HepG2 (cell line): ENCODE data around the gene LSM2. TPM values are rescaled to one million over a fixed set of nuclear protein-coding genes. Genes with fewer than 3 reads are reported as not detected.
A peak's percentile ranks its signal among the peaks of the same experiment; 100 is the strongest.

Source experiments
- KLF15 ChIP-seq: sonication (generic); formaldehyde crosslinking; IDR thresholded peaks from 2 replicates; pipeline ENCODE4 v1.8.1; 2023; ENCODE audit warnings: borderline replicate concordance, mild to moderate bottlenecking, inconsistent platforms, missing genetic modification reagents, mixed read lengths
- KMT2B ChIP-seq: IDR thresholded peaks from 2 replicates; pipeline ENCODE4 v1.6.1; 2016; ENCODE audit warnings: missing genetic modification reagents, missing compliant biosample characterization
- NFIB ChIP-seq: sonication (generic); formaldehyde crosslinking; IDR thresholded peaks from 2 replicates; pipeline ENCODE4 v1.9.0; 2021; ENCODE audit warnings: missing genetic modification reagents, mild to moderate bottlenecking, borderline replicate concordance
- POGZ ChIP-seq: sonication (generic); formaldehyde crosslinking; IDR thresholded peaks from 2 replicates; pipeline ENCODE4 v1.4.0; 2020; ENCODE audit warnings: mild to moderate bottlenecking, missing genetic modification reagents
- POLR2AphosphoS2 ChIP-seq: IDR thresholded peaks from 2 replicates; pipeline ENCODE4 v1.6.1; 2011; ENCODE audit warnings: low read depth, low read length, improper control_type of control experiment
- SRSF1 ChIP-seq: fragments of 200-400 bp; formaldehyde crosslinking; optimal IDR thresholded peaks from 2 replicates; pipeline ENCODE3; 2017; ENCODE audit warnings: mild to moderate bottlenecking, low read depth, low read length, moderate library complexity
- ZBTB42 ChIP-seq: sonication (generic); formaldehyde crosslinking; IDR thresholded peaks from 2 replicates; pipeline ENCODE4 v1.5.0; 2020; ENCODE audit warnings: mild to moderate bottlenecking, missing genetic modification reagents
- ZFP90 ChIP-seq: sonication (generic); formaldehyde crosslinking; IDR thresholded peaks from 2 replicates; pipeline ENCODE4 v1.8.0; 2022; ENCODE audit warnings: missing genetic modification reagents, mild to moderate bottlenecking, inconsistent platforms, borderline replicate concordance
- ZNF12 ChIP-seq: sonication (generic); formaldehyde crosslinking; IDR thresholded peaks from 2 replicates; pipeline ENCODE4 v1.5.0; 2020; ENCODE audit warnings: missing genetic modification reagents
- ZNF235 ChIP-seq: sonication (generic); formaldehyde crosslinking; IDR thresholded peaks from 2 replicates; pipeline ENCODE4 v1.8.1; 2023; ENCODE audit warnings: mild to moderate bottlenecking, missing genetic modification reagents, borderline replicate concordance
- ZNF260 ChIP-seq: sonication (generic); formaldehyde crosslinking; IDR thresholded peaks from 2 replicates; pipeline ENCODE4 v1.4.0; 2020; ENCODE audit warnings: missing genetic modification reagents, low read depth, mild to moderate bottlenecking, borderline replicate concordance
- ZNF367 ChIP-seq: sonication (generic); formaldehyde crosslinking; IDR thresholded peaks from 2 replicates; pipeline ENCODE4 v1.4.0; 2020; ENCODE audit warnings: missing genetic modification reagents, borderline replicate concordance
- ZNF510 ChIP-seq: sonication (generic); formaldehyde crosslinking; IDR thresholded peaks from 2 replicates; pipeline ENCODE4 v1.4.0; 2020; ENCODE audit warnings: low read depth, mild to moderate bottlenecking, missing genetic modification reagents
- ZNF773 ChIP-seq: sonication (generic); formaldehyde crosslinking; IDR thresholded peaks from 2 replicates; pipeline ENCODE4 v1.4.0; 2020; ENCODE audit warnings: missing genetic modification reagents, borderline replicate concordance
- ZNF777 ChIP-seq: sonication (generic); formaldehyde crosslinking; IDR thresholded peaks from 2 replicates; pipeline ENCODE4 v1.4.0; 2020; ENCODE audit warnings: missing genetic modification reagents
- polyA plus RNA-seq, 8 experiments: library from polyadenylated mRNA; depleted of rRNA in 3 of 8; stranded (reverse) in 7 of 8; unstranded in 1 of 8; fragments of >200 nt; fragmentation: Illumina TruSeq in 4 of 8; extraction: Trizol in 4 of 8; gene quantifications; 2 replicates each; pipeline versions ENCODE4 v1.2.1 to v1.2.3, GENCODE V29; 2011 to 2016; ENCODE audit warnings: low read depth in 4 of 8, missing spikeins in 1 of 8, mixed read lengths in 1 of 8; ENCODE audit not compliant: insufficient read depth in 1 of 8
- total RNA-seq, 5 experiments: library from RNA; depleted of rRNA; stranded (reverse); fragments of >200 nt; fragmentation: Illumina TruSeq; extraction: Trizol; gene quantifications; 2 replicates each; pipeline ENCODE4 v1.2.3, GENCODE V29; 2016; ENCODE audit warnings: low read depth in 1 of 5
- TF ChIP-seq, protein P1 (sequence below): sonication (generic); IDR thresholded peaks from 2 replicates; pipeline ENCODE4 v1.6.1; 2016; ENCODE audit warnings: low read depth, borderline replicate concordance
- TF ChIP-seq, protein P2 (sequence below): sonication (generic); formaldehyde crosslinking; IDR thresholded peaks from 2 replicates; pipeline ENCODE4 v1.5.0; 2020; ENCODE audit warnings: missing genetic modification reagents
- TF ChIP-seq, protein P3 (sequence below): sonication (generic); formaldehyde crosslinking; IDR thresholded peaks from 2 replicates; pipeline ENCODE4 v1.8.1; 2022; ENCODE audit warnings: low read depth, mild to moderate bottlenecking, missing genetic modification reagents
- TF ChIP-seq, protein P4 (sequence below): sonication (generic); formaldehyde crosslinking; IDR thresholded peaks from 2 replicates; pipeline ENCODE4 v1.4.0; 2020; ENCODE audit warnings: missing genetic modification reagents
- TF ChIP-seq, protein P5 (sequence below): sonication (generic); formaldehyde crosslinking; IDR thresholded peaks from 2 replicates; pipeline ENCODE4 v1.5.1; 2020; ENCODE audit warnings: mild to moderate bottlenecking, missing genetic modification reagents, borderline replicate concordance

LSM2 gene
- total and polyA plus RNA-seq, 2 of the 13 experiments (the other 11 are each of a cell fraction or from before 2014, with no cell fraction given), result 69.4 to 90.5 TPM

DNA sequence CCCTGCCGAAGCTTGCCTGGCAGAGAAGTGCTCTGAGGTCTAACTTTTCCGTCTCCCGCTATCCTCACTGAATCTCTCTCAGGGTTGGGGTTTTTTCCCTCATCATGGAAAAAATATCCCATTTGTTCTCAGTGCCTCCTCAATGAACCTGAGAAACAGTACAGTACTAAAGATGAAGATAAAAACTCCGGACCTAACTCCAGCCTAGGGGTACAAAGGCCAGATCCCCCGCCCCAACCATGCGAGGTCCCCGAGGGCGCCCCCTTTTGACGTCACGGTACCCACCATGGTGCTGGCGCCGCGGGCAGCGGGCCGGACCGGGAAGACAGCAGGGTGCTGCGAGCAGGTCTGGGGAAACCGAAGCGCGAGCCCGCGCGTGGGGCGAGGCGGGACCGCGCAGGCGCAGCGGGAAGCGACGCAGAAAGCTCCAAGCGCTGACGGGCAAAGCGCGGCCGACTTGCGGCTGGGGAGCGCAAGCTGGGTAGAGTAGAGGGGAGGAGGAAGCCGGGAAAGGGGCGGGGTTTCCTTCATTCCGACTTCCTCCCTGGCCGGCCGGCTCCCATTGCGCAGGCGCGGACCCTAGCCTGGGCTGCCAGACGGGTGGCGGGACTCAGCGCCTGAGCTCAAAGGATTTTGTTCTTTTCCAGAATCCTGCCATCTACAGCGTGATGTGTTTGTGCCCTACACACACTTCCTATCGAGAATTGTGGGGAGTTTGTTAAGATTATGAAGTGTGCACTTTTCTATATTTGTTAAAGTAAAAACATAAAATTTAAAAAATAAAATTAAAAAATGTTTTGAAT lies at the start of gene LSM2 (continued):
- TF ChIP-seq, protein P1, sequence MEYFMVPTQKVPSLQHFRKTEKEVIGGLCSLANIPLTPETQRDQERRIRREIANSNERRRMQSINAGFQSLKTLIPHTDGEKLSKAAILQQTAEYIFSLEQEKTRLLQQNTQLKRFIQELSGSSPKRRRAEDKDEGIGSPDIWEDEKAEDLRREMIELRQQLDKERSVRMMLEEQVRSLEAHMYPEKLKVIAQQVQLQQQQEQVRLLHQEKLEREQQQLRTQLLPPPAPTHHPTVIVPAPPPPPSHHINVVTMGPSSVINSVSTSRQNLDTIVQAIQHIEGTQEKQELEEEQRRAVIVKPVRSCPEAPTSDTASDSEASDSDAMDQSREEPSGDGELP, result no peak
- TF ChIP-seq POLR2AphosphoS2, result no peak
- 0 out of 2 replicates have a peak, but pooled peaks have one; percentile 34 for TF ChIP-seq NFIB
- TF ChIP-seq ZNF12 (CRISPR knock-in tag), result 0 out of 2 replicates have a peak, but pooled peaks have one; percentile 51
- TF ChIP-seq ZNF235, result peak; percentile 67; the same call in 1 of the 2 replicates
- no peak for TF ChIP-seq ZBTB42 (CRISPR knock-in tag)
- TF ChIP-seq SRSF1, result peak; percentile 62
- TF ChIP-seq, protein P2, sequence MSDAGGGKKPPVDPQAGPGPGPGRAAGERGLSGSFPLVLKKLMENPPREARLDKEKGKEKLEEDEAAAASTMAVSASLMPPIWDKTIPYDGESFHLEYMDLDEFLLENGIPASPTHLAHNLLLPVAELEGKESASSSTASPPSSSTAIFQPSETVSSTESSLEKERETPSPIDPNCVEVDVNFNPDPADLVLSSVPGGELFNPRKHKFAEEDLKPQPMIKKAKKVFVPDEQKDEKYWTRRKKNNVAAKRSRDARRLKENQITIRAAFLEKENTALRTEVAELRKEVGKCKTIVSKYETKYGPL (CRISPR knock-in tag), result no peak
- peak; percentile 93 for TF ChIP-seq POGZ
- TF ChIP-seq KMT2B (CRISPR knock-in tag), result peak; percentile 94
- TF ChIP-seq ZFP90 (CRISPR knock-in tag), result peak; percentile 58; the same call in 1 of the 2 replicates
- TF ChIP-seq ZNF510 (CRISPR knock-in tag), result peak; percentile 98
- peak; percentile 66; the same call in 1 of the 2 replicates for TF ChIP-seq ZNF777 (CRISPR knock-in tag)
- TF ChIP-seq, protein P3, sequence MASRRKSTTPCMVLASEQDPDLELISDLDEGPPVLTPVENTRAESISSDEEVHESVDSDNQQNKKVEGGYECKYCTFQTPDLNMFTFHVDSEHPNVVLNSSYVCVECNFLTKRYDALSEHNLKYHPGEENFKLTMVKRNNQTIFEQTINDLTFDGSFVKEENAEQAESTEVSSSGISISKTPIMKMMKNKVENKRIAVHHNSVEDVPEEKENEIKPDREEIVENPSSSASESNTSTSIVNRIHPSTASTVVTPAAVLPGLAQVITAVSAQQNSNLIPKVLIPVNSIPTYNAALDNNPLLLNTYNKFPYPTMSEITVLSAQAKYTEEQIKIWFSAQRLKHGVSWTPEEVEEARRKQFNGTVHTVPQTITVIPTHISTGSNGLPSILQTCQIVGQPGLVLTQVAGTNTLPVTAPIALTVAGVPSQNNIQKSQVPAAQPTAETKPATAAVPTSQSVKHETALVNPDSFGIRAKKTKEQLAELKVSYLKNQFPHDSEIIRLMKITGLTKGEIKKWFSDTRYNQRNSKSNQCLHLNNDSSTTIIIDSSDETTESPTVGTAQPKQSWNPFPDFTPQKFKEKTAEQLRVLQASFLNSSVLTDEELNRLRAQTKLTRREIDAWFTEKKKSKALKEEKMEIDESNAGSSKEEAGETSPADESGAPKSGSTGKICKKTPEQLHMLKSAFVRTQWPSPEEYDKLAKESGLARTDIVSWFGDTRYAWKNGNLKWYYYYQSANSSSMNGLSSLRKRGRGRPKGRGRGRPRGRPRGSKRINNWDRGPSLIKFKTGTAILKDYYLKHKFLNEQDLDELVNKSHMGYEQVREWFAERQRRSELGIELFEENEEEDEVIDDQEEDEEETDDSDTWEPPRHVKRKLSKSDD (CRISPR knock-in tag), result peak; percentile 96
- TF ChIP-seq, protein P4, sequence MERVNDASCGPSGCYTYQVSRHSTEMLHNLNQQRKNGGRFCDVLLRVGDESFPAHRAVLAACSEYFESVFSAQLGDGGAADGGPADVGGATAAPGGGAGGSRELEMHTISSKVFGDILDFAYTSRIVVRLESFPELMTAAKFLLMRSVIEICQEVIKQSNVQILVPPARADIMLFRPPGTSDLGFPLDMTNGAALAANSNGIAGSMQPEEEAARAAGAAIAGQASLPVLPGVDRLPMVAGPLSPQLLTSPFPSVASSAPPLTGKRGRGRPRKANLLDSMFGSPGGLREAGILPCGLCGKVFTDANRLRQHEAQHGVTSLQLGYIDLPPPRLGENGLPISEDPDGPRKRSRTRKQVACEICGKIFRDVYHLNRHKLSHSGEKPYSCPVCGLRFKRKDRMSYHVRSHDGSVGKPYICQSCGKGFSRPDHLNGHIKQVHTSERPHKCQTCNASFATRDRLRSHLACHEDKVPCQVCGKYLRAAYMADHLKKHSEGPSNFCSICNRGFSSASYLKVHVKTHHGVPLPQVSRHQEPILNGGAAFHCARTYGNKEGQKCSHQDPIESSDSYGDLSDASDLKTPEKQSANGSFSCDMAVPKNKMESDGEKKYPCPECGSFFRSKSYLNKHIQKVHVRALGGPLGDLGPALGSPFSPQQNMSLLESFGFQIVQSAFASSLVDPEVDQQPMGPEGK, result peak; percentile 92
- TF ChIP-seq ZNF260, result no peak
- TF ChIP-seq KLF15 (CRISPR knock-in tag), result no peak
- TF ChIP-seq ZNF367 (CRISPR knock-in tag), result peak; percentile 63; the same call in 1 of the 2 replicates
- TF ChIP-seq, protein P5, sequence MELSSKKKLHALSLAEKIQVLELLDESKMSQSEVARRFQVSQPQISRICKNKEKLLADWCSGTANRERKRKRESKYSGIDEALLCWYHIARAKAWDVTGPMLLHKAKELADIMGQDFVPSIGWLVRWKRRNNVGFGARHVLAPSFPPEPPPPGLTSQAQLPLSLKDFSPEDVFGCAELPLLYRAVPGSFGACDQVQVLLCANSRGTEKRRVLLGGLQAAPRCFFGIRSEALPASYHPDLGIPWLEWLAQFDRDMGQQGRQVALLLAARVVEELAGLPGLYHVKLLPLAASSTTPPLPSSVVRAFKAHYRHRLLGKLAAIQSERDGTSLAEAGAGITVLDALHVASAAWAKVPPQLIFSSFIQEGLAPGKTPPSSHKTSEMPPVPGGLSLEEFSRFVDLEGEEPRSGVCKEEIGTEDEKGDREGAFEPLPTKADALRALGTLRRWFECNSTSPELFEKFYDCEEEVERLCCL (CRISPR knock-in tag), result peak; percentile 94; the same call in 1 of the 2 replicates
- 0 out of 2 replicates have a peak, but pooled peaks have one; percentile 44 for TF ChIP-seq ZNF773 (CRISPR knock-in tag)
